ENCODE measurements around the gene PHLPP1.

The PHLPP1 gene

DNA sequence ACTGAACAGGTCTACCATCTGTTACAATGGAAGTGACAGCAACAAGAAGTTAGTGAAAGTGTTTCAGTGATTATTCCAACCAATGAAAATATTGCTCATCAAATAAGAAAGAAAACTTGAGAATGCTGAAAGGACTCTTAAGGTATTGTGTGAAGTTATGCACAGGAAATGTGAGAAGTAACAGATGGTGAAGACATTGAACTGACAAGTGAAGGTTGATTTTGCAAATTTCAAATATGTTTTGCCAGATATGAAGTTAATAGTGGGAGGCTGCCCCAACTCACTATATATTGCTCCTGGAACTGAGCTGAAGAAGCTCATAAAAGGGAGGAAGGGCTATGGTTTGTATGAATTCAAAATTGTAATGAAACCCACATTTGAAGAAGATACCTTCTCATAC, 97.5 kb downstream of the PHLPP1 start:
- H3K4me3 ChIP-seq (ENCODE audit: low read depth, low read length): no peak overlapping the region
- TF ChIP-seq, protein P1, sequence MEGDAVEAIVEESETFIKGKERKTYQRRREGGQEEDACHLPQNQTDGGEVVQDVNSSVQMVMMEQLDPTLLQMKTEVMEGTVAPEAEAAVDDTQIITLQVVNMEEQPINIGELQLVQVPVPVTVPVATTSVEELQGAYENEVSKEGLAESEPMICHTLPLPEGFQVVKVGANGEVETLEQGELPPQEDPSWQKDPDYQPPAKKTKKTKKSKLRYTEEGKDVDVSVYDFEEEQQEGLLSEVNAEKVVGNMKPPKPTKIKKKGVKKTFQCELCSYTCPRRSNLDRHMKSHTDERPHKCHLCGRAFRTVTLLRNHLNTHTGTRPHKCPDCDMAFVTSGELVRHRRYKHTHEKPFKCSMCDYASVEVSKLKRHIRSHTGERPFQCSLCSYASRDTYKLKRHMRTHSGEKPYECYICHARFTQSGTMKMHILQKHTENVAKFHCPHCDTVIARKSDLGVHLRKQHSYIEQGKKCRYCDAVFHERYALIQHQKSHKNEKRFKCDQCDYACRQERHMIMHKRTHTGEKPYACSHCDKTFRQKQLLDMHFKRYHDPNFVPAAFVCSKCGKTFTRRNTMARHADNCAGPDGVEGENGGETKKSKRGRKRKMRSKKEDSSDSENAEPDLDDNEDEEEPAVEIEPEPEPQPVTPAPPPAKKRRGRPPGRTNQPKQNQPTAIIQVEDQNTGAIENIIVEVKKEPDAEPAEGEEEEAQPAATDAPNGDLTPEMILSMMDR (IDR thresholded peaks at IDR 0.05; ENCODE audit: insufficient read depth, low read depth, low read length, missing control alignments): no peak
- DNase-seq (ENCODE audit: low read depth): no peak

DNA sequence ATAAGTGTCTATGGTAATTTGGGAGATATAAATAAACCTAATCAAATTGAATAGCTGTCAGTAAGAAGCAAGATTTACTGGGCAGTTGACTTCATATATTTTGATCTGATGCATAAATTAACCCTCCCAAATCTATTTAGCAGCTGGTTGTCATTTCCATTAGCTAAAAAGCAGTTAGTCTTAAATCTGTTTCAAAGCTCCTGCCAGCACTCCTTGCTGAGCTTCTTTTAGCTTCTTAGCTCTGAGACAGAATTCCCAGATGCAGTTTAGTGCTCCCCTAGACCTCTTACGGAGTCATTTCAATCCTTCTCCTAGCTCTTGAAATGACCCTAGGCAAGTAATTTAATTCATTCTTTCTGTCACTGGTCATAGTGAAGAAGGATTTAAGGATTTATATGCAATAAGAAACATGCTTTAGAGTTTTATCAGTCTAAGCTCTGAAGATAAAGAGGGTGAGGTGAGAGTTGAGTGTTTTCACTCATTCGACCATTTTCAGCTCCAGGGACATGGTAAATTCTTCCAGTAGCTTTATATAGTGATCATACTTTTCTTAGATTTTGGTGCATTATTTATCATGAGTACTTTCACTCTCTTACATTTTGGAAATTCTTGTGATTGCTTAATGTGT, 98.9 kb downstream of the PHLPP1 start:
- TF ChIP-seq, protein P1 (IDR thresholded peaks at IDR 0.05; ENCODE audit: insufficient read depth, low read depth, low read length, missing control alignments): no peak

DNA sequence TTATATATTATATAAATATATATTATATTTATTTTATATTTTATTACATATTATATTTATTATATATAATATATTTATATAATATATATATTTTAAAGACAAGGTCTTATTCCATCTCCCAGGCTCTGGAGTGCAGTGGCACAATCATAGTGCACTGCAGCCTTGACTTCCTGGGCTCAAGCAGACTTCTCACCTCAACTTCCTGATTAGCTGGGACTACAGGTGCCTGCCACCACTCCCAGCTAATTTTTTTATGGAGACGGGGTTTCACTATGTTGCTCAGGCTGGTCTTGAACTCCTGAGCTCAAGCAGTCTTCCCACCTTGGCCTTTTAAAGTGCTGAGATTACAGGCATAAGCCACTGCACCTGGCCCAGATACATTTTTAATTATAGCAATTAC, 110.0 kb downstream of the PHLPP1 start:
- TF ChIP-seq, protein P1 (IDR thresholded peaks at IDR 0.05; ENCODE audit: insufficient read depth, low read depth, low read length, missing control alignments): no peak

More for the DNA sequence above, 98.9 kb downstream of the PHLPP1 start:
- DNase-seq (ENCODE audit: low read depth): no peak
- H3K4me3 ChIP-seq (ENCODE audit: low read depth, low read length): no peak overlapping the region

DNA sequence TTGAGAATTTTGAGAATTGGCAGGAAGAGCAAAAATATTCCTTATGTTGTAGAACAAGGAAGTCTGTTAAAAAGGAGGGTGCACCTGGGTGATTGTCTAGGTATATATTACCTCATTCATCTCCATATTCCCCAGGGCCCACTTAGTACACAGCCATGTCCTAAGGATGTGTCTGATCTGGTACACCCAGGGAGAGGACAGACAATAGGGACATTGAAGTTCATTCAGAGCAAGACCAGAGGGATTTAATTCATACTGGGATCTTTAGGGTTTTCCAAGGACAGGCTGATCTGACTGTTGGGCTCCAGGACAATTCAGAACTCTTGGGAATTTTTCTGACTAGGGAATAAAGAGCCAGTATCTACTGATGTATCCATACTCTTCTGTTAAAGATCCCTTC, 112.1 kb downstream of the PHLPP1 start:
- no peak for DNase-seq (ENCODE audit: low read depth)
- no peak overlapping the region for H3K4me3 ChIP-seq (ENCODE audit: low read depth, low read length)
- TF ChIP-seq, protein P1 (IDR thresholded peaks at IDR 0.05; ENCODE audit: insufficient read depth, low read depth, low read length, missing control alignments): no peak

More for the DNA sequence above, 110.0 kb downstream of the PHLPP1 start:
- no peak for DNase-seq (ENCODE audit: low read depth)
- no peak overlapping the region for H3K4me3 ChIP-seq (ENCODE audit: low read depth, low read length)

DNA sequence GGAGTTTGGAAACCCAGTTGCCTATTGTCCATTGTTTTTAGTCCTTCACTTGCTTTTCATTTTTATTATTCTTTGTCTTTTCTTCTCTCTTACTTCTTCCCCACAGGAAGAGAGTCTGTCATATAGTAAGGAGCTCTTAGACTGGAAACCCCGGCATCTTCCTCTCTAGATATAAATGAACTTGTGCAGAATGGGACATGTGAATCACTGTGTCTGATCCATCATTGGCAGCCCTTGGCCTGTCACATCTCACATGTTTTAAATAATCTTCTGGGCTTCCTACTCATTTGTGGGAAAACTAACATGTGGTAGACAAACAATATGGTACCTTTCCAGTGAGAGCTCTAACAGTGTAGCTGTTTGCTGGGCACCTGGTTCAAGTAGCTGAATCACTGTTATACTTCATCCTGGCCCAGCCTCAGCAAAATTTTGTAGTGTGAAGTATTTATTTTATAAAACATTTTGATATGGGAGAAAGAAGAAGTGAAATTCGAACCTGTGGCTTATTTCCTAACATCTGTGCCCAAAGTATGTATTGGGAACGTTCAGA, 112.8 kb downstream of the PHLPP1 start:
- TF ChIP-seq, protein P1 (IDR thresholded peaks at IDR 0.05; ENCODE audit: insufficient read depth, low read depth, low read length, missing control alignments): no peak
- H3K4me3 ChIP-seq (ENCODE audit: low read depth, low read length): no peak overlapping the region
- DNase-seq (ENCODE audit: low read depth): no peak

DNA sequence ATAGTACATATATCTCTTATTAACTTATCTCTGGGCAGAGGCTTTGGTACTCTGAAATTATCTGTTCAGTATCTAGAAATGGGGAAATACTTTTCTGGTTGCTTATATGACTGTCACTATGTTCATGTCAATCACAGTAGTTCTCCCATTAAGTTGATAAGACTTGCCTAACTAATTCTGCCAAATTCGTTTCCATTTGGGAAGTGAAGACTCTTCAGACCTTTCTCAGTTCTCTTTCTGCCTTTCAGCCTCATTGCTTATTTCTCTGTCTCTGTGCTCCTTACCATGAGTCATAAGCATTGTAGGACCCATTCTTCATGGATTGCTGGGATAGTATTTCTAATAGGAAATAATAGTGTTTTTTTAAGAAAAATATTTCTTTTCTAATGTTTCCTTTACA, 113.5 kb downstream of the PHLPP1 start:
- TF ChIP-seq, protein P1 (IDR thresholded peaks at IDR 0.05; ENCODE audit: insufficient read depth, low read depth, low read length, missing control alignments): no peak
- no peak for DNase-seq (ENCODE audit: low read depth)
- H3K4me3 ChIP-seq (ENCODE audit: low read depth, low read length): no peak overlapping the region

DNA sequence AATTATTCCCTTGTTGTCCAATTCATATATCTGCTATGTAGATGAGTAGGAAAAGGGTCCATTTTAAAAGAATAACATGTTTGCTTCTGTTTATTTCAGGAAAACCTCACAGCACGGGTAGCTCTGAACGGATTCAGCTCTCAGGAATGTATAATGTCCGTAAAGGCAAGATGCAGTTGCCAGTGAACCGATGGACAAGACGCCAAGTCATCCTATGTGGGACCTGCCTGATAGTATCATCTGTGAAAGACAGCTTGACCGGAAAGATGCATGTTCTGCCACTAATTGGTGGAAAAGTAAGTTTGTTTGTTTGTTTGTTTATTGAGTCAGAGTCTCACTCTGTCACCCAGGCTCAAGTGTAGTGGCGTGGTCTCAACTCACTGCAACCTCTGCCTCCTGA, 114.6 kb downstream of the PHLPP1 start:
- DNase-seq (ENCODE audit: low read depth): no peak
- no peak overlapping the region for H3K4me3 ChIP-seq (ENCODE audit: low read depth, low read length)
- TF ChIP-seq, protein P1 (IDR thresholded peaks at IDR 0.05; ENCODE audit: insufficient read depth, low read depth, low read length, missing control alignments): no peak

Data from GM12865 (cell line).